ENCODE data around the gene TNXB.

DNA sequence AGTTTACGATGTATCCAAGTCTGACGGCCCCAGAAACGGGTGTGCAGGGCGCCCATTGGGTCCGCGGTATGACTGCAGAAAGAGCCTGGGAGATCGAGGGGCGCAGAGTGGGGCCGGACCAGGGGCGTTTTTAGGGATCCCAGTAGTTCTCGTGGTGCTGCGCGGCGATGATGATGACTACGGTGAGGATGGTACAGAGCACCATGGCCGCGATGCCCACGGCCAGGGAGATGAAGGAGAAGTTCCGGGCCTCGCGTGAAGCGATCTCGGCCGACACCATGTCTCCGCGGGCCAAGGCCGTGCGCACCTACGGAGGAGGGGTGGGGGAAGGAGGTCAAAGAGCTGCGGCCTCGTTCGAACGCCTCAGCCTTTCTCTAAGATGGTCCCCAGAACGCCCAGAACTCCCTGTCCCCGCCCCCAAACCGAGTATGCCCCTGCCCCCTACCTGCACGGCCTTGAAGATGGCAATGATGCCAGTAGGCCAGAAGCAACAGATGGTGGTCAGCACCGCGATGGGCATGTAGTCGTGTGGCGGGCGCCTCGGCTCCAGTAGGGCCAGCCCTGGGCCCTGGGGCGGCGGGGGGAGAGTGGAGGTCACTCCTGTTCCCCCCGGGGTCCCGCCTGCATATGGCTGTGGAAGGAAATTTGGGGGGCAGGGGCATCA, 40.1 kb upstream of the TNXB start:
- TF ChIP-seq POLR2A (IDR thresholded peaks at IDR 0.05; ENCODE audit: low read depth, low read length) (no peak), POLR2AphosphoS5 (IDR thresholded peaks at IDR 0.05; ENCODE audit: low read depth, low read length) (no peak), SPI1 (IDR thresholded peaks at IDR 0.05; ENCODE audit: low read depth, low read length) (no peak), POU2F2 (IDR thresholded peaks at IDR 0.05; ENCODE audit: low read depth, low read length) (no peak), PAX5 (IDR thresholded peaks at IDR 0.05; ENCODE audit: insufficient read depth, low read length, severe bottlenecking) (no peak), TAF1 (IDR thresholded peaks at IDR 0.05; ENCODE audit: low read depth, low read length) (no peak)

Data from GM12891 (cell line).